K562 (cell line): Measurements from ENCODE around the gene YPEL1. TPM values are rescaled to one million over a fixed set of nuclear protein-coding genes. Genes with fewer than 3 reads are reported as not detected.

Source experiments
- ATAC-seq: fragments of 200-7000 bp; cut with Tn5 transposase; 3 replicates; pipeline ENCODE4 v1.9.1; 2020; ENCODE audit warnings: moderate library complexity
- BruUV-seq: library from RNA; stranded (reverse); fragments of 400-500 nt; replicated peaks from 2 replicates; lab custom pipeline; 2021; lab: Mats Ljungman, UMichigan
- CTCF ChIA-PET: fragments of 300-600 bp; formaldehyde crosslinking; extraction: SDS; loops from one replicate; lab custom pipeline; 2021; ENCODE audit warnings: low intra/inter-chr PET ratio; lab: Yijun Ruan, JAX
- POLR2A ChIA-PET: fragments of 300-600, 350-650 bp; sonication (Branson Sonifier 250); formaldehyde crosslinking; extraction: SDS; loops from one replicate; lab custom pipeline; 2021; ENCODE audit warnings: antibody characterized with exemption, inconsistent platforms; lab: Yijun Ruan, JAX
- DNase-seq, 4 experiments: peaks; one replicate each; pipeline versions ENCODE4 v3.0.0 to v3.0.0-alpha.2; 2011 to 2018; ENCODE audit warnings: low spot score in 3 of 4, mixed read lengths in 3 of 4; ENCODE audit errors: extremely low read depth in 1 of 4
- FAIRE-seq: peaks from 2 replicates; lab custom pipeline; 2011; peaks lifted over from hg19 to GRCh38; lab: Jason Lieb, UNC
- H2AFZ ChIP-seq: 2 replicates; pipeline ENCODE4 v1.6.0; 2011; ENCODE audit warnings: low read depth, low read length, control low read depth, inconsistent platforms
- H3K27ac ChIP-seq: fragments of 200-600 bp; 3 replicates; pipeline ENCODE4 v1.8.0; 2011; ENCODE audit warnings: low read depth, mild to moderate bottlenecking, control low read depth, inconsistent platforms, low read length, moderate library complexity, mixed read lengths; ENCODE audit errors: extremely low read depth
- H3K27me3 ChIP-seq, 2 experiments: fragments of 300-600 bp in 1 of 2; 2 replicates in 1 of 2; 3 replicates in 1 of 2; pipeline versions ENCODE4 v1.6.0 to v1.8.0; 2011; ENCODE audit warnings: inconsistent platforms in 2 of 2, low read length in 2 of 2, mild to moderate bottlenecking in 1 of 2, mixed read lengths in 1 of 2, moderate library complexity in 1 of 2; ENCODE audit not compliant: control insufficient read depth in 2 of 2, insufficient read depth in 2 of 2
- H3K36me3 ChIP-seq: fragments of 300-600 bp; 3 replicates; pipeline ENCODE4 v1.8.0; 2011; ENCODE audit warnings: mild to moderate bottlenecking, low read length, inconsistent platforms; ENCODE audit not compliant: control insufficient read depth, insufficient read depth
- H3K4me1 ChIP-seq, 2 experiments: fragments of 200-600 bp in 1 of 2; replicated peaks in 1 of 2; 2 replicates in 1 of 2; 3 replicates in 1 of 2; pipeline versions ENCODE4 v1.5.1 to v1.8.0; 2011; ENCODE audit warnings: inconsistent platforms in 2 of 2, low read length in 2 of 2, mild to moderate bottlenecking in 1 of 2, mixed read lengths in 1 of 2, moderate library complexity in 1 of 2; ENCODE audit not compliant: control insufficient read depth in 2 of 2, insufficient read depth in 2 of 2
- H3K4me2 ChIP-seq: 2 replicates; pipeline ENCODE4 v1.6.1; 2011; ENCODE audit warnings: low read length, control low read depth, inconsistent platforms, mixed read lengths; ENCODE audit not compliant: insufficient read depth
- H3K4me3 ChIP-seq: fragments of 200-600 bp; sonication (generic), shearing (Covaris generic); 2 replicates; pipeline ENCODE4 v1.5.1; 2016; ENCODE audit warnings: control low read depth, inconsistent platforms
- H3K79me2 ChIP-seq: fragments of 200-600 bp; 3 replicates; pipeline ENCODE4 v1.8.0; 2011; ENCODE audit warnings: low read length, inconsistent platforms; ENCODE audit not compliant: control insufficient read depth, insufficient read depth
- H3K9ac ChIP-seq, 2 experiments: 2 replicates each; pipeline versions ENCODE4 v1.6.0 to v1.6.1; 2011; ENCODE audit warnings: low read depth in 2 of 2, low read length in 2 of 2, control low read depth in 1 of 2, inconsistent platforms in 1 of 2, mild to moderate bottlenecking in 1 of 2, mixed read lengths in 1 of 2; ENCODE audit not compliant: insufficient read depth in 1 of 2
- H3K9me1 ChIP-seq: one replicate; pipeline ENCODE4 v1.6.0; 2011; ENCODE audit warnings: inconsistent platforms, mild to moderate bottlenecking, low read length, moderate library complexity; ENCODE audit not compliant: control insufficient read depth, insufficient read depth
- H3K9me3 ChIP-seq: replicated peaks from 2 replicates; pipeline ENCODE4 v1.5.1; 2011; ENCODE audit warnings: low read depth, low read length, inconsistent platforms; ENCODE audit not compliant: control insufficient read depth, insufficient read depth
- H4K20me1 ChIP-seq: replicated peaks from 2 replicates; pipeline ENCODE4 v1.6.1; 2011; ENCODE audit warnings: low read length, inconsistent platforms, mixed read lengths; ENCODE audit not compliant: control insufficient read depth, insufficient read depth
- ATF3 ChIP-seq, 2 experiments: fragments of 450-650 bp in 1 of 2; sonication (generic) in 1 of 2; formaldehyde crosslinking in 1 of 2; IDR thresholded peaks in 1 of 2; conservative IDR thresholded peaks in 1 of 2; 2 replicates each; pipeline versions ENCODE4 v1.6.1 to v1.8.1; 2016 to 2023; ENCODE audit warnings: mild to moderate bottlenecking in 2 of 2, moderate library complexity in 2 of 2, inconsistent platforms in 1 of 2, missing genetic modification reagents in 1 of 2
- CUX1 ChIP-seq: fragments of 200-800 bp; sonication (Bioruptor generic); IDR thresholded peaks from 2 replicates; pipeline ENCODE4 v1.6.1; 2016; ENCODE audit warnings: missing genetic modification characterization, missing compliant biosample characterization
- FOXP1 ChIP-seq: sonication (generic); formaldehyde crosslinking; IDR thresholded peaks from 2 replicates; pipeline ENCODE4 v1.8.0; 2022; ENCODE audit warnings: mild to moderate bottlenecking, missing genetic modification reagents
- JUND ChIP-seq, 2 experiments: IDR thresholded peaks; 2 replicates in 1 of 2; 3 replicates in 1 of 2; pipeline ENCODE4 v1.6.1; 2011; ENCODE audit warnings: borderline replicate concordance in 2 of 2, low read depth in 2 of 2, low read length in 2 of 2, improper control_type of control experiment in 1 of 2, missing biosample characterization in 1 of 2, missing genetic modification characterization in 1 of 2, missing genetic modification reagents in 1 of 2
- RCOR1 ChIP-seq, 2 experiments: IDR thresholded peaks; 2 replicates each; pipeline ENCODE4 v1.6.1; 2012; ENCODE audit warnings: low read depth in 2 of 2, low read length in 2 of 2, borderline replicate concordance in 1 of 2, improper control_type of control experiment in 1 of 2
- ZFP36 ChIP-seq: fragments of 150-350 bp; IDR thresholded peaks from 2 replicates; pipeline ENCODE4 v1.6.1; 2018; ENCODE audit warnings: low read length, low read depth; ENCODE audit not compliant: partially characterized antibody
- ZKSCAN1 ChIP-seq: fragments of 150-350 bp; IDR thresholded peaks from 2 replicates; pipeline ENCODE4 v1.6.1; 2016; ENCODE audit warnings: low read depth, low read length
- ZNF282 ChIP-seq: sonication (generic); formaldehyde crosslinking; IDR thresholded peaks from 2 replicates; pipeline ENCODE4 v1.8.1; 2023; ENCODE audit warnings: missing genetic modification reagents
- WGBS: fragments of 100-300 bp; shearing (Covaris generic); methylation state at CpG from one replicate; pipeline ENCODE4 v1.1.6; 2016; ENCODE audit warnings: low coverage, mixed read lengths; ENCODE audit not compliant: insufficient coverage; ENCODE audit errors: missing lambda C conversion rate; 5-methylcytosine and 5-hydroxymethylcytosine counted together
- in situ Hi-C: fragments of 300-500 bp; cut with MboI; formaldehyde crosslinking; loops from 4 replicates; pipeline ENCODE4 v1.15.0; 2018; ENCODE audit warnings: inconsistent platforms, mixed read lengths
- intact Hi-C: fragments of 100-400 bp; cut with micrococcal nuclease; formaldehyde crosslinking; loops from 2 replicates; pipeline ENCODE4 v1.14.2; 2022
- polyA plus RNA-seq, 8 experiments: library from polyadenylated mRNA; depleted of rRNA in 4 of 8; stranded (reverse) in 5 of 8; unstranded in 3 of 8; fragments of >200 nt; fragmentation: Nextera tagmentation in 2 of 8; fragmentation: Illumina TruSeq in 1 of 8; extraction: Ambion mirVana in 2 of 8; extraction: Trizol in 1 of 8; gene quantifications; 2 replicates each; pipeline versions ENCODE4 v1.2.1 to v1.2.3, GENCODE V29; 2011 to 2014; ENCODE audit warnings: inconsistent platforms in 1 of 8, missing spikeins in 1 of 8
- total RNA-seq, 7 experiments: library from RNA; depleted of rRNA in 6 of 7; stranded (reverse); fragments of >200 nt in 6 of 7; fragmentation: Illumina TruSeq in 2 of 7; extraction: Trizol in 2 of 7; gene quantifications; 2 replicates each; pipeline versions ENCODE4 v1.2.1 to v1.2.3, GENCODE V29; 2011 to 2021; ENCODE audit warnings: low replicate concordance in 1 of 7

The YPEL1 gene
- total and polyA plus RNA-seq, 9 of the 15 experiments (the other 6 are each of a cell fraction or from before 2014, with no cell fraction given): 0.07 to 2.2 (median 0.46) TPM

- no peak for TF ChIP-seq CUX1 (CRISPR knock-in tag)
- TF ChIP-seq ZNF282 (CRISPR knock-in tag): no peak
Observed at GRCh38 chr22:21663738-21664137, 71.9 kb downstream of the YPEL1 start (continued).

DNA sequence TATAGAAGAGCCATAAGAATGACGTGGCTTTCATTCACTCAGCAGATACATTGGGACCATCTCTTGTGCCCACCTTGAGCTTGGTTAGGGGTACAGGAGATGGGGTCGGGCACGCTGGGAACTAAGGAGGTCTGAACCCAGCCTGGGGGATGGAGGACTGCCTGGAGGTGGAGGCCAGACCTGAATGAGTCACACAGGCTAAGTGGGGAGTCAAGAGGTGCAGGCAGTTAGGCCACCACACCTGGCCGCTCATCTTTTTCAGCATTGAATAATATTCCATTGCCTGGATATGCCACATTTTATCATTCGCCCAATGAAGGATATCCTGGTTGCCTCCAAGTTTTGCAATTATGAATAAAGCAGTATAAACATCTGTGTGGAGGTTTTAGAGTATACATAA, 73.6 kb downstream of the YPEL1 start:
- H3K27me3 ChIP-seq: no peaks in the 10 kb centered on the region
- 0 out of 2 replicates have a peak, but pooled peaks cover 2% of the 10 kb centered on the region for H3K9me3 ChIP-seq
- no TSS peak for BruUV-seq
- 33% methylated on average over 5 of the region's 5 CpGs for WGBS
- intact Hi-C loops: no loop called here
- POLR2A ChIA-PET: interaction anchor here (1.8 to 8.9 kb wide), 4 partner anchors 9 to 30 kb away, joined by 4 to 167 read pairs (median 43); partner anchors contain the start of genes CCDC116 and SDF2L1
- H3K36me3 ChIP-seq: no peaks in the 10 kb centered on the region
- H4K20me1 ChIP-seq: no peaks in the 10 kb centered on the region
- H3K4me2 ChIP-seq: no peak overlapping the region
- CTCF ChIA-PET: no interaction called here
- H3K9me1 ChIP-seq: peaks cover 8% of the 10 kb centered on the region
- no peak overlapping the region for H3K9ac ChIP-seq
- H2AFZ ChIP-seq: no peak overlapping the region
- in situ Hi-C loops: loop anchor here (25.0 kb wide), 1 partner anchor 1325 kb away; no protein-coding TSS in a partner anchor
- DNase-seq (no peak), FAIRE-seq (no peak), ATAC-seq (no peak)
- H3K79me2 ChIP-seq: peaks cover 11% of the 10 kb centered on the region
- no peak overlapping the region for H3K27ac ChIP-seq
- peaks cover 12 to 43% of the 10 kb centered on the region in 2 experiments for H3K4me1 ChIP-seq
- no peak overlapping the region for H3K4me3 ChIP-seq
- TF ChIP-seq ZFP36: peak; percentile 98
- no peak for TF ChIP-seq ATF3 (IDR thresholded peaks at IDR 0.05)
- peak; percentile 66; the same call in 1 of the 2 replicates for TF ChIP-seq ATF3 (CRISPR knock-in tag; conservative IDR thresholded peaks at IDR 0.05)
- peak in 1 of 2 experiments; percentile 64; a peak in 1 of 4 replicates for TF ChIP-seq RCOR1 (IDR thresholded peaks at IDR 0.05; ENCODE audit: borderline replicate concordance in 1 of 2, low read depth in 2 of 2, low read length in 2 of 2)
- no peak for TF ChIP-seq FOXP1 (CRISPR knock-in tag)
- 0 out of 2 replicates have a peak, but pooled peaks have one; percentile 15 for TF ChIP-seq JUND (IDR thresholded peaks at IDR 0.05; ENCODE audit: borderline replicate concordance, low read depth, low read length)
- no peak for TF ChIP-seq JUND (tag; IDR thresholded peaks at IDR 0.05; ENCODE audit: borderline replicate concordance, low read depth, low read length)
- TF ChIP-seq ZKSCAN1: peak; percentile 38; the same call in 1 of the 2 replicates
- TF ChIP-seq, all 486 proteins: peak for 5
